Right lobe of liver (tissue), 6 donors: ENCODE results near the gene ARID5B. TPM values are rescaled to one million over a fixed set of nuclear protein-coding genes. Genes with fewer than 3 reads are reported as not detected.
A peak's percentile ranks its signal among the peaks of the same experiment; 100 is the strongest.

Experiments used
- ATAC-seq, 4 donors: fragments of 200-7000 bp; cut with Tn5 transposase; one replicate each; pipeline ENCODE4 v1.9.1; 2020; ENCODE audit warnings: mild to moderate bottlenecking in 4 of 4, moderate library complexity in 4 of 4
- DNase-seq, 3 donors: peaks; one replicate each; pipeline ENCODE4 v3.0.0-alpha.2; 2020
- H3K27ac ChIP-seq, 3 donors: fragments of 200-600 bp; one replicate each; pipeline ENCODE4 v1.8.0; 2022
- H3K27me3 ChIP-seq, 2 donors: fragments of 200-600 bp; one replicate each; pipeline ENCODE4 v1.8.0; 2022
- H3K36me3 ChIP-seq, 4 donors: fragments of 200-600 bp; sonication (generic) in 1 of 4; one replicate each; pipeline versions ENCODE4 v1.5.1 to v1.8.0; 2017 to 2022; ENCODE audit warnings: control low read depth in 1 of 4
- H3K4me1 ChIP-seq, 4 donors: fragments of 200-600 bp; sonication (generic) in 1 of 4; one replicate each; pipeline versions ENCODE4 v1.5.1 to v1.8.0; 2017 to 2022; ENCODE audit warnings: control low read depth in 1 of 4
- H3K4me3 ChIP-seq, 3 donors: fragments of 200-600 bp; one replicate each; pipeline ENCODE4 v1.8.0; 2022
- H3K9me3 ChIP-seq, 4 donors: fragments of 200-600 bp; sonication (generic) in 1 of 4; one replicate each; pipeline versions ENCODE4 v1.5.1 to v1.8.0; 2017 to 2022; ENCODE audit warnings: control low read depth in 1 of 4
- POLR2A ChIP-seq: fragments of 450-650 bp; IDR thresholded peaks from one replicate; pipeline ENCODE4 v1.6.1; 2017; ENCODE audit warnings: antibody characterized with exemption, mild to moderate bottlenecking
- WGBS: methylation state at CpG from one replicate; pipeline ENCODE4 v1.1.6; 2018; ENCODE audit warnings: low coverage, low lambda C conversion rate; ENCODE audit not compliant: insufficient coverage; ENCODE audit errors: missing lambda C conversion rate; 5-methylcytosine and 5-hydroxymethylcytosine counted together
- intact Hi-C, 2 donors: fragments of 100-400 bp; cut with DNase I; formaldehyde crosslinking; loops; one replicate each; pipeline versions ENCODE4 v1.11.2 to v1.14.1; 2022
- total RNA-seq, 6 experiments: library from RNA; depleted of rRNA in 2 of 6; stranded (reverse); fragments of >200 nt in 2 of 6; fragmentation: NEBNext Ultra II Directional in 3 of 6; extraction: Animal tissue kit (Norgen Biotek cat#: 25700) in 3 of 6; gene quantifications; one replicate each; pipeline versions ENCODE4 v1.1.0 to v1.2.4, GENCODE V29; 2016 to 2023
- TF ChIP-seq, protein P1 (sequence below), 4 donors: fragments of 200-600 bp in 3 of 4; fragments of 450-650 bp in 1 of 4; IDR thresholded peaks; one replicate each; pipeline versions ENCODE4 v1.5.1 to v1.8.0; 2016 to 2022; ENCODE audit warnings: antibody characterized with exemption in 4 of 4, mild to moderate bottlenecking in 2 of 4
- donor health status: DM: no; HTN: yes; CAD: no.
- donor health status: DM: no; HTN: no; CAD: no.
- donor health status: DM: no; HTN: no; CAD: no.
- donor health status: DM: no; HTN: yes; CAD: no.
- donor health status: DM: no; HTN: yes; CAD: no.

ARID5B gene
- total RNA-seq, 6 experiments from 2014 or later: 2.7 to 10.5 (median 5.3) TPM

DNA sequence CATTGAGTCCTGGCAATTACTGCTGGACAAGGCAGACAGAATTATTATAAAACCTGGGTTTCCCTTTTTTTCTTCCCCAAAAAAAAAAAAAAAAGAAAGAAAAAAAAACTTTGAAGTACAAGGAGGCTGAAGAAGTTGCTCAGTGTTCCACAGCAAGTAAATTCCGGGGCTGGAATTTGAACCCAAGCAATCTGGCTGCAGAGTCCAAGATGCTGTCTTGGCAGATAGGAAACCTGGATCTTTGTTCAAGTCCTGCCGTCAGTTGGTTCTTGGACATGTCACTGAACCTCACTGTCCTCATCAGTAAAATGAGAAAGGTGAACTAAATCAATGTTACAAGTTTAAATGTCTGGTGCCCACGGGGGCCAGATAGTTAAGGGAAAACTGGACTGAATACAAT lies 35.3 kb downstream of the ARID5B start:
- DNase-seq (no peak), ATAC-seq (no peak)
- Histone ChIP-seq H3K9me3 (no peaks in the 10 kb centered on the region), H3K27ac (peak overlapping the region in 1 of 3 donors; percentile 13), H3K4me1 (peaks cover 0 to 16% (median 4%) of the 10 kb centered on the region in 4 donors), H3K36me3 (no peaks in the 10 kb centered on the region), H3K4me3 (no peak overlapping the region), H3K27me3 (no peaks in the 10 kb centered on the region)
- 70% methylated on average over 3 of the region's 3 CpGs for WGBS
- intact Hi-C loops: no loop called here
- no peak for TF ChIP-seq POLR2A
- TF ChIP-seq, protein P1, sequence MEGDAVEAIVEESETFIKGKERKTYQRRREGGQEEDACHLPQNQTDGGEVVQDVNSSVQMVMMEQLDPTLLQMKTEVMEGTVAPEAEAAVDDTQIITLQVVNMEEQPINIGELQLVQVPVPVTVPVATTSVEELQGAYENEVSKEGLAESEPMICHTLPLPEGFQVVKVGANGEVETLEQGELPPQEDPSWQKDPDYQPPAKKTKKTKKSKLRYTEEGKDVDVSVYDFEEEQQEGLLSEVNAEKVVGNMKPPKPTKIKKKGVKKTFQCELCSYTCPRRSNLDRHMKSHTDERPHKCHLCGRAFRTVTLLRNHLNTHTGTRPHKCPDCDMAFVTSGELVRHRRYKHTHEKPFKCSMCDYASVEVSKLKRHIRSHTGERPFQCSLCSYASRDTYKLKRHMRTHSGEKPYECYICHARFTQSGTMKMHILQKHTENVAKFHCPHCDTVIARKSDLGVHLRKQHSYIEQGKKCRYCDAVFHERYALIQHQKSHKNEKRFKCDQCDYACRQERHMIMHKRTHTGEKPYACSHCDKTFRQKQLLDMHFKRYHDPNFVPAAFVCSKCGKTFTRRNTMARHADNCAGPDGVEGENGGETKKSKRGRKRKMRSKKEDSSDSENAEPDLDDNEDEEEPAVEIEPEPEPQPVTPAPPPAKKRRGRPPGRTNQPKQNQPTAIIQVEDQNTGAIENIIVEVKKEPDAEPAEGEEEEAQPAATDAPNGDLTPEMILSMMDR (IDR thresholded peaks at IDR 0.05): no peak

DNA sequence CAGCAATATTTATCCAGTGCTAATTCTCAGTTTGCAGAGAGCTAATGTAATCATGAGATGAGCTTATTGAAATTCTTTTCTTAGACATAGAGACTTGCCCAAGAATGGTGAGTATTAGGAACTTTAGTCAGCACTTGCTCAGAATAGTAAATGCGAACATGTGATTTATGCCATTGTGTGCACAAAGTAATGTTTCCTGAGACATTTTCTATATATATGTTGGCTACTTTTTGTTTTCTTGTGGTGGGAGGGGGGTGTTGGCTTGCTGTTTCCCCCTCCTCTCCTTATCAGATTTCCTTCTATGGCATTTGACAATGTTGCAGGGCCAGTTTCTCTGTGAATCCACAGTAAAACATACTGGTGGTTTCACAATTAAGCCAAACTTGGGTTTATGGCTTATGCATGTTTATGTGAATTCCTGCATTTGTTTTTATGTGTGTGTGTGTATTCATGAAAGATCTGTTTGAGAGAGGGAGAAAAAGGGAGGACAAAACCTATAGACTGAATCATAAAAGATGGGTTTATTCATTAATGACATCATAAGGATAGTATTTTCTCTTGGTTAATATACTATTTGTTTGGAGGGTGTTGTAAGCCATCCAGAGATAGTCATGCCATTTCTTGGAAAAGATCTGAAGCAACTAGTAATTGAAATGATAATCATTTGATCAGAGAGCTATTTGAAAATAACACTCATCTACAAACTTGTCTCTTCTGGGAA lies 36.3 kb downstream of the ARID5B start:
- peaks cover 0 to 21% (median 4%) of the 10 kb centered on the region in 4 donors for H3K4me1 ChIP-seq
- peak; percentile 34 to 65 (median 54) for ATAC-seq
- no peak for DNase-seq
- H3K36me3 ChIP-seq: no peaks in the 10 kb centered on the region
- H3K27ac ChIP-seq: peak overlapping the region in 2 of 3 donors; percentile 13 to 48
- intact Hi-C loops: no loop called here
- no peak overlapping the region for H3K4me3 ChIP-seq
- H3K9me3 ChIP-seq: no peaks in the 10 kb centered on the region
- no peak for TF ChIP-seq POLR2A
- TF ChIP-seq, protein P1 (IDR thresholded peaks at IDR 0.05): no peak
- H3K27me3 ChIP-seq: no peaks in the 10 kb centered on the region
- 50% methylated on average over 1 of the region's 1 CpG for WGBS

- 76% methylated on average over 3 of the region's 3 CpGs for WGBS
- intact Hi-C loops: no loop called here
- Histone ChIP-seq H3K36me3 (no peaks in the 10 kb centered on the region), H3K4me1 (peaks cover 0 to 27% (median 4%) of the 10 kb centered on the region in 4 donors), H3K9me3 (no peaks in the 10 kb centered on the region), H3K27ac (peak overlapping the region in 1 of 3 donors; percentile 61), H3K27me3 (no peaks in the 10 kb centered on the region), H3K4me3 (no peak overlapping the region)
- TF ChIP-seq, protein P1 (IDR thresholded peaks at IDR 0.05): no peak
- TF ChIP-seq POLR2A: no peak
- DNase-seq: no peak
- ATAC-seq: no peak
Observed at GRCh38 chr10:61939902-61940301, 38.4 kb downstream of the ARID5B start.

DNA sequence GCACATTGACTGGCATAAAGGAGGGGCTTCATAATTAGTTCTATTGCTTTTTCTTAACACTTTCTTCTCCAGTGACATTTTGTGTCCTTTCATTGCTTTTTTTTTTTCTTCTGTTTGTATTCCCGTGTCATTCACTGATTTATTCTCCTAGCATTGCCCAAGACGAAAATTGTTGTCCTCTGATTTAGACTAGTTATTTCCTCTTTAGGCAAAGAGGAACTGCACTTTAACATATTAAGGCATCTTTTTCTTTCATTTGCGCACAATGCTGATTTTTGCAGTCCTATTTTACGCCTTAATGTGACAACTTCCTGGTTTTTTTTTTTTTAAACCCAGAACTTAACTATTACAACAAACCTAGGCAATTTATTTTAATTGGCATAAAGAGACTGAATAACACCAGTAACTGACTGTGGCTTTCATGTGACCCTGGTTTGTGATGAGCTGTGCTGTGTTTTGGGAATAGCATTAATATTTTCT lies 39.7 kb downstream of the ARID5B start:
- no peak for ATAC-seq
- WGBS: 49% methylated on average over 4 of the region's 4 CpGs
- H3K4me1 ChIP-seq: peaks cover 0 to 27% (median 4%) of the 10 kb centered on the region in 4 donors
- intact Hi-C loops: no loop called here
- no peak overlapping the region for H3K4me3 ChIP-seq
- H3K27me3 ChIP-seq: no peaks in the 10 kb centered on the region
- DNase-seq: no peak
- H3K9me3 ChIP-seq: no peaks in the 10 kb centered on the region
- H3K27ac ChIP-seq: peak overlapping the region in 2 of 3 donors; percentile 78 to 84
- no peak for TF ChIP-seq POLR2A
- TF ChIP-seq, protein P1 (IDR thresholded peaks at IDR 0.05): no peak
- no peaks in the 10 kb centered on the region for H3K36me3 ChIP-seq
